HEK293T (cell line): ENCODE measurements around the gene MED15.

Source experiments
- CTCF ChIA-PET: fragments of 350-600 bp; formaldehyde crosslinking; extraction: SDS; loops from one replicate; lab custom pipeline; 2021; ENCODE audit warnings: antibody characterized with exemption, inconsistent platforms; lab: Yijun Ruan, JAX
- POLR2A ChIA-PET: fragments of 350-600 bp; formaldehyde crosslinking; extraction: SDS; loops from one replicate; lab custom pipeline; 2020; ENCODE audit warnings: antibody characterized with exemption, inconsistent platforms; lab: Yijun Ruan, JAX
- DNase-seq: peaks from one replicate; pipeline ENCODE4 v3.0.0; 2012; ENCODE audit warnings: mixed read lengths; ENCODE audit errors: extremely low spot score
- ARNT ChIP-seq: fragments of 450-650 bp; IDR thresholded peaks from 2 replicates; pipeline ENCODE4 v1.6.1; 2017; ENCODE audit warnings: mild to moderate bottlenecking
- BHLHE40 ChIP-seq: fragments of 450-650 bp; IDR thresholded peaks from 2 replicates; pipeline ENCODE4 v1.6.1; 2016; ENCODE audit warnings: mild to moderate bottlenecking, moderate library complexity, borderline replicate concordance
- CTBP1 ChIP-seq: fragments of 450-650 bp; IDR thresholded peaks from 2 replicates; pipeline ENCODE4 v1.6.1; 2016; ENCODE audit warnings: borderline replicate concordance
- ELF4 ChIP-seq: fragments of 450-650 bp; IDR thresholded peaks from 2 replicates; pipeline ENCODE4 v1.6.1; 2017; ENCODE audit warnings: antibody characterized with exemption
- FOXA1 ChIP-seq: fragments of 450-650 bp; IDR thresholded peaks from 2 replicates; pipeline ENCODE4 v1.6.1; 2016; ENCODE audit warnings: mild to moderate bottlenecking
- FOXK2 ChIP-seq: fragments of 450-650 bp; IDR thresholded peaks from 2 replicates; pipeline ENCODE4 v1.6.1; 2016; ENCODE audit warnings: mild to moderate bottlenecking
- FOXM1 ChIP-seq: fragments of 450-650 bp; IDR thresholded peaks from 2 replicates; pipeline ENCODE4 v1.6.1; 2017; ENCODE audit warnings: mild to moderate bottlenecking, borderline replicate concordance
- HDGF ChIP-seq: fragments of 450-650 bp; IDR thresholded peaks from 2 replicates; pipeline ENCODE4 v1.6.1; 2017; ENCODE audit warnings: antibody characterized with exemption, borderline replicate concordance
- L3MBTL2 ChIP-seq: fragments of 450-650 bp; conservative IDR thresholded peaks from 2 replicates; pipeline ENCODE4 v1.6.1; 2016; ENCODE audit warnings: mild to moderate bottlenecking
- LEF1 ChIP-seq: fragments of 450-650 bp; IDR thresholded peaks from 2 replicates; pipeline ENCODE4 v1.6.1; 2017; ENCODE audit warnings: mild to moderate bottlenecking, borderline replicate concordance
- NFRKB ChIP-seq: fragments of 450-650 bp; IDR thresholded peaks from 2 replicates; pipeline ENCODE4 v1.6.1; 2016; ENCODE audit warnings: mild to moderate bottlenecking, moderate library complexity
- PKNOX1 ChIP-seq: fragments of 450-650 bp; IDR thresholded peaks from 2 replicates; pipeline ENCODE4 v1.6.1; 2016
- SP1 ChIP-seq: fragments of 450-650 bp; IDR thresholded peaks from 2 replicates; pipeline ENCODE4 v1.6.1; 2017
- SUZ12 ChIP-seq: fragments of 450-650 bp; IDR thresholded peaks from 2 replicates; pipeline ENCODE4 v1.6.1; 2016; ENCODE audit warnings: mild to moderate bottlenecking
- TARDBP ChIP-seq: fragments of 450-650 bp; IDR thresholded peaks from 2 replicates; pipeline ENCODE4 v1.6.1; 2016
- ZNF384 ChIP-seq: fragments of 450-650 bp; IDR thresholded peaks from 2 replicates; pipeline ENCODE4 v1.6.1; 2016

The MED15 gene

GRCh38 chr22:20577045-20577444, 69.6 kb downstream of the MED15 start:
- CTCF ChIA-PET: no interaction called here
- POLR2A ChIA-PET: no interaction called here
- DNase-seq: no peak
- TF ChIP-seq FOXA1 (no peak), L3MBTL2 (no peak), ZNF384 (no peak), FOXK2 (no peak), NFRKB (no peak), CTBP1 (no peak), ARNT (no peak)

GRCh38 chr22:20577549-20577975, 70.2 kb downstream of the MED15 start:
- CTCF ChIA-PET: interaction anchor here (1.3 to 1.4 kb wide), 2 partner anchors 9 to 13 kb away, joined by 3 to 4 read pairs; no protein-coding TSS in a partner anchor
- POLR2A ChIA-PET: no interaction called here
- DNase-seq: no peak
- no peak for TF ChIP-seq FOXA1
- TF ChIP-seq SP1: no peak
- TF ChIP-seq FOXK2: no peak
- TF ChIP-seq LEF1: no peak
- TF ChIP-seq FOXM1: no peak
- TF ChIP-seq CTBP1: no peak
- no peak for TF ChIP-seq HDGF
- TF ChIP-seq ELF4: no peak
- no peak for TF ChIP-seq TARDBP
- TF ChIP-seq ZNF384: no peak
- TF ChIP-seq NFRKB: no peak
- TF ChIP-seq PKNOX1: no peak
- TF ChIP-seq L3MBTL2: no peak
- no peak for TF ChIP-seq SUZ12

- ChIA-PET POLR2A (no interaction called here), CTCF (interaction anchor here (1.3 to 1.4 kb wide), 2 partner anchors 10 to 14 kb away, joined by 3 to 4 read pairs; no protein-coding TSS in a partner anchor)
- no peak for DNase-seq
- TF ChIP-seq BHLHE40 (no peak), TARDBP (no peak)
These were observed 70.8 kb downstream of the MED15 start for GRCh38 chr22:20578192-20578591.

- TF ChIP-seq CTBP1: no peak
- no peak for TF ChIP-seq ELF4
- TF ChIP-seq ARNT: no peak
- TF ChIP-seq HDGF: no peak
- no peak for TF ChIP-seq ZNF384
- TF ChIP-seq SP1: no peak
- no peak for TF ChIP-seq LEF1
- TF ChIP-seq BHLHE40: no peak
- CTCF ChIA-PET: interaction anchor here (1.3 to 1.4 kb wide), 2 partner anchors 10 to 14 kb away, joined by 3 to 4 read pairs; no protein-coding TSS in a partner anchor
- no peak for DNase-seq
- POLR2A ChIA-PET: no interaction called here
These were observed 71.3 kb downstream of the MED15 start for GRCh38 chr22:20578707-20579106.

- CTCF ChIA-PET: interaction anchor here (1.4 kb wide), 1 partner anchor 11 kb away, joined by 4 read pairs; no protein-coding TSS in a partner anchor
- TF ChIP-seq LEF1 (no peak), FOXK2 (no peak), SUZ12 (no peak), HDGF (no peak), ZNF384 (no peak), FOXA1 (no peak), ARNT (no peak), BHLHE40 (no peak), CTBP1 (no peak), L3MBTL2 (no peak), FOXM1 (no peak), PKNOX1 (no peak), TARDBP (no peak)
- no peak for DNase-seq
- POLR2A ChIA-PET: no interaction called here
These were observed 72.1 kb downstream of the MED15 start for GRCh38 chr22:20579273-20580120.

GRCh38 chr22:20580179-20580578, 72.8 kb downstream of the MED15 start:
- TF ChIP-seq CTBP1 (no peak), ZNF384 (no peak), PKNOX1 (no peak), TARDBP (no peak), FOXA1 (no peak), ARNT (no peak), SUZ12 (no peak), FOXK2 (no peak), SP1 (no peak), BHLHE40 (no peak), LEF1 (no peak), L3MBTL2 (no peak), FOXM1 (no peak), HDGF (no peak), NFRKB (no peak), ELF4 (no peak)
- POLR2A ChIA-PET: no interaction called here
- DNase-seq: no peak
- CTCF ChIA-PET: no interaction called here
